Activated effector memory CD4-positive, alpha-beta T cell treated with Interleukin-2 at 50 U/mL for 16 hours (primary cell): ENCODE results near the gene PREP.
A peak's percentile ranks its signal among the peaks of the same experiment; 100 is the strongest.
"Not testable (repeated sequence)": the region's sequence is repeated elsewhere in the genome, so short reads cannot be mapped to it uniquely, and the experiment has no call there.

Source experiments
- DNase-seq: peaks from one replicate; pipeline ENCODE4 v3.0.0-alpha.2; 2020

Gene PREP

GRCh38 chr6:105402939-105403935 lies at the start of gene PREP:
Gene PREP, minus strand, starts transcription at chr6:105403082. Its CDS starts 191 bp downstream, at chr6:105402891.
- peak; percentile 78 for DNase-seq

- no peak for DNase-seq
These were observed 49.5 kb upstream of the PREP start for GRCh38 chr6:105452376-105452775.

- no peak for DNase-seq
These were observed 47.0 kb upstream of the PREP start for GRCh38 chr6:105449756-105450390.

- no peak for DNase-seq
These were observed 42.6 kb upstream of the PREP start for GRCh38 chr6:105445481-105445880.

- DNase-seq: no peak
These were observed 41.1 kb upstream of the PREP start for GRCh38 chr6:105443941-105444340.

GRCh38 chr6:105442369-105442768 lies 39.5 kb upstream of the PREP start:
- DNase-seq: no peak

GRCh38 chr6:105437236-105437635 lies 34.4 kb upstream of the PREP start:
- DNase-seq: no peak

GRCh38 chr6:105433723-105434122 lies 30.8 kb upstream of the PREP start:
- no peak for DNase-seq

GRCh38 chr6:105432797-105433196 lies 29.9 kb upstream of the PREP start:
- DNase-seq: no peak

- DNase-seq: no peak
These were observed 28.3 kb upstream of the PREP start for GRCh38 chr6:105431226-105431625.

- DNase-seq: no peak
These were observed 27.8 kb upstream of the PREP start for GRCh38 chr6:105430685-105431084.

- DNase-seq: no peak
These were observed 26.8 kb upstream of the PREP start for GRCh38 chr6:105429676-105430075.

GRCh38 chr6:105428342-105428957 lies 25.6 kb upstream of the PREP start:
- no peak for DNase-seq

- peak; percentile 44 for DNase-seq
These were observed 21.4 kb upstream of the PREP start for GRCh38 chr6:105424175-105424783.

- DNase-seq: not testable (repeated sequence)
These were observed 14.1 kb upstream of the PREP start for GRCh38 chr6:105416971-105417370.

- DNase-seq: no peak
These were observed 6.9 kb upstream of the PREP start for GRCh38 chr6:105409734-105410133.

- peak; percentile 7 for DNase-seq
These were observed 568 bp downstream of the PREP start for GRCh38 chr6:105402090-105402938.

GRCh38 chr6:105401247-105402089 lies 1.4 kb downstream of the PREP start:
- no peak for DNase-seq

- DNase-seq: no peak
These were observed 2.4 kb downstream of the PREP start for GRCh38 chr6:105400501-105400900.

GRCh38 chr6:105398859-105399258 lies 4.0 kb downstream of the PREP start:
- DNase-seq: no peak

- DNase-seq: no peak
These were observed 4.9 kb downstream of the PREP start for GRCh38 chr6:105397987-105398386.
